BJ (cell line): Measurements from ENCODE around the gene LPCAT1. TPM values are rescaled to one million over a fixed set of nuclear protein-coding genes. Genes with fewer than 3 reads are reported as not detected.

Experiments used
- CTCF ChIA-PET: fragments of 350-600 bp; formaldehyde crosslinking; extraction: SDS; loops from one replicate; lab custom pipeline; 2021; ENCODE audit warnings: antibody characterized with exemption, inconsistent platforms; lab: Yijun Ruan, JAX
- POLR2A ChIA-PET: fragments of 300-600 bp; sonication (Branson Sonifier 250); formaldehyde crosslinking; extraction: SDS; loops from one replicate; lab custom pipeline; 2021; ENCODE audit warnings: antibody characterized with exemption; lab: Charles Lee
- DNase-seq: peaks from one replicate; pipeline ENCODE4 v3.0.0-alpha.2; 2011; ENCODE audit warnings: low read depth
- H3K27me3 ChIP-seq: 2 replicates; pipeline ENCODE4 v1.6.0; 2011; ENCODE audit warnings: low read length; ENCODE audit not compliant: control insufficient read depth, insufficient read depth
- H3K36me3 ChIP-seq: 2 replicates; pipeline ENCODE4 v1.5.1; 2011; ENCODE audit warnings: low read length; ENCODE audit not compliant: control insufficient read depth, insufficient read depth
- H3K4me3 ChIP-seq: 2 replicates; pipeline ENCODE4 v1.5.1; 2011; ENCODE audit warnings: low read depth, mild to moderate bottlenecking, control low read depth, low read length
- CTCF ChIP-seq: IDR thresholded peaks from 2 replicates; pipeline ENCODE4 v1.5.1; 2011; ENCODE audit warnings: low read depth, mild to moderate bottlenecking, control low read depth, inconsistent platforms, low read length, moderate library complexity; ENCODE audit not compliant: insufficient read depth
- polyA plus RNA-seq: library from polyadenylated mRNA; depleted of rRNA; stranded (reverse); fragments of >200 nt; gene quantifications from 2 replicates; pipeline ENCODE4 v1.2.3, GENCODE V29; 2011

Gene LPCAT1
- polyA plus RNA-seq, 1 experiment, result 14.3 TPM

GRCh38 chr5:1553539-1554409, 30.0 kb upstream of the LPCAT1 start:
- no peaks in the 10 kb centered on the region for H3K36me3 ChIP-seq
- POLR2A ChIA-PET, result no interaction called here
- TF ChIP-seq CTCF, result no peak
- no peak for DNase-seq
- peaks cover 10% of the 10 kb centered on the region for H3K27me3 ChIP-seq
- CTCF ChIA-PET, result interaction anchor here (1.1 to 1.6 kb wide), 2 partner anchors 11 to 18 kb away, joined by 3 to 4 read pairs; no protein-coding TSS in a partner anchor
- H3K4me3 ChIP-seq, result no peak overlapping the region

GRCh38 chr5:1552521-1553255, 28.9 kb upstream of the LPCAT1 start:
- POLR2A ChIA-PET, result no interaction called here
- DNase-seq, result no peak
- no peaks in the 10 kb centered on the region for H3K36me3 ChIP-seq
- TF ChIP-seq CTCF, result no peak
- H3K27me3 ChIP-seq, result peaks cover 10% of the 10 kb centered on the region
- CTCF ChIA-PET, result interaction anchor here (1.1 to 1.6 kb wide), 2 partner anchors 10 to 17 kb away, joined by 3 to 4 read pairs; no protein-coding TSS in a partner anchor
- no peak overlapping the region for H3K4me3 ChIP-seq

GRCh38 chr5:1551426-1552301, 27.9 kb upstream of the LPCAT1 start:
- ChIA-PET POLR2A (no interaction called here), CTCF (interaction anchor here (1.5 kb wide), 1 partner anchor 8 kb away, joined by 4 read pairs; no protein-coding TSS in a partner anchor)
- no peak for DNase-seq
- Histone ChIP-seq H3K4me3 (no peak overlapping the region), H3K36me3 (no peaks in the 10 kb centered on the region), H3K27me3 (peaks cover 10% of the 10 kb centered on the region)
- TF ChIP-seq CTCF, result no peak

GRCh38 chr5:1550287-1551076, 26.7 kb upstream of the LPCAT1 start:
- no peak for TF ChIP-seq CTCF
- Histone ChIP-seq H3K36me3 (no peaks in the 10 kb centered on the region), H3K27me3 (peaks cover 10% of the 10 kb centered on the region), H3K4me3 (no peak overlapping the region)
- CTCF ChIA-PET, result interaction anchor here (0.6 to 1.5 kb wide), 2 partner anchors 9 to 102 kb away, joined by 4 to 5 read pairs; no protein-coding TSS in a partner anchor
- no peak for DNase-seq
- POLR2A ChIA-PET, result no interaction called here
